Measurements from ENCODE around the gene CACFD1. TPM values are rescaled to one million over a fixed set of nuclear protein-coding genes. Genes with fewer than 3 reads are reported as not detected.

CACFD1 gene
- total RNA-seq = 6.5 and 15.2 TPM in 2 replicates

DNA sequence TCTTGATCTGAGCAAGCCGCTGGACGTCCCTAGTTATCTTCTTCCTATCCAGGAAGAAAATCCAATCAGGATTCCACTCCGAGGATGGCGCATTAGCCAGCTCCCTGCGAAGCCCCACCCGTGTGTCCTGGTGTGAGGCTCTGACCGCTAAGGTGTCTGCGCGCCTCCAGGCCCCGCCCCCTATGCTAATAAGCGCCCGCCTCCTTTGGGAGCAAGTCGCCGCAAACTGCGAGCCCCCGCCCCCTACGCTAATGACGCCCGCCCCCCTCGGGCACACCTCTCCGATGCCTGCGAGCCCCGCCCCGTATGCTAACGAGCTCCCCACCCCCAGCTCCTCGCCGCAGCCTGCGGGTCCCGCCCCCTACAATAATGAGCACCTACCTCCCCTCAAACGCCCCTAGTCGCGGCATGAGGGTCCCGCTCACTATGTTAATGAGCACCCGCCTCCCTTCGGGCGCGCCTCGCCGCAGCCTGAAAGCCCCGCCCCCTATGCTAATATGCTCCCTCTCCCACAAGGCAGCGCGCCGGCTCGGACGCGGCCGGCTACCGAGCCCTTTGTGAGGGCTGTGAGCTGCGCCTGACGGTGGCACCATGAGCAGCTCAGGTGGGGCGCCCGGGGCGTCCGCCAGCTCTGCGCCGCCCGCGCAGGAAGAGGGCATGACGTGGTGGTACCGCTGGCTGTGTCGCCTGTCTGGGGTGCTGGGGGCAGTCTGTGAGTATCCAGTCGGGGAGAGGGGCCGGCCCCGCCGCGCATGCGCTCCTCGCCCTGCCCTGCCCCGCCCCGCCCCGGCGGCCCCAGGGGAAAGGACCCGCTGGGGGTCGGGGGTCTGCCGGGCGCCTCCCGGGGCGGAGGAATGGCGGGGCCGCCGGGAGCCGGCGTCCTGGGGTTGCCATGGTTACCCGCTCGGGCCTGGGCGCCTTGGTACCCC is at the start of gene CACFD1:
Gene CACFD1, plus strand, starts transcription at position 503 of the 929 bp plus-strand sequence. Its CDS starts 89 bp downstream, at position 592.
- DNase-seq (ENCODE audit: low read depth in 2 of 2) = peak; percentile 76 to 96

DNA sequence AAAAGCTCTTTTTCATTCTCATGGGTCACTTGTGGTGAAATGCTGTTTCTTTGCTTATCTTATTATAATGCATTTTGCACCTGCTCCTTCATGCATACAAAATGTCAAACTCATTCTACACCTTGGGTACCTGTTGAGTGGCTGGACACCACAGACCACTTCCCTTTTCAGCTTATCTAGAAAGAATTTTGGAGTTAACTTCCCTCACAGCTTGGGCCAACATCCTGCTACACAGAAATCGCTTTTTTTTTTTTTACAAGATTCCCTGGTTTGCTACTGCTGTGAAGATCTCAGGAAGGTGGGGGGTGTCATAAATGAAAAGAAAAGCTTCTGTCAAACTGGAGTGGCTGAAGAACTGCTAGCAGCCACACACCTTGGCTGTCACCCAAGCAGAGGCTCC is 44.6 kb upstream of the CACFD1 start:
- no peak for DNase-seq (ENCODE audit: low read depth in 2 of 2)

DNA sequence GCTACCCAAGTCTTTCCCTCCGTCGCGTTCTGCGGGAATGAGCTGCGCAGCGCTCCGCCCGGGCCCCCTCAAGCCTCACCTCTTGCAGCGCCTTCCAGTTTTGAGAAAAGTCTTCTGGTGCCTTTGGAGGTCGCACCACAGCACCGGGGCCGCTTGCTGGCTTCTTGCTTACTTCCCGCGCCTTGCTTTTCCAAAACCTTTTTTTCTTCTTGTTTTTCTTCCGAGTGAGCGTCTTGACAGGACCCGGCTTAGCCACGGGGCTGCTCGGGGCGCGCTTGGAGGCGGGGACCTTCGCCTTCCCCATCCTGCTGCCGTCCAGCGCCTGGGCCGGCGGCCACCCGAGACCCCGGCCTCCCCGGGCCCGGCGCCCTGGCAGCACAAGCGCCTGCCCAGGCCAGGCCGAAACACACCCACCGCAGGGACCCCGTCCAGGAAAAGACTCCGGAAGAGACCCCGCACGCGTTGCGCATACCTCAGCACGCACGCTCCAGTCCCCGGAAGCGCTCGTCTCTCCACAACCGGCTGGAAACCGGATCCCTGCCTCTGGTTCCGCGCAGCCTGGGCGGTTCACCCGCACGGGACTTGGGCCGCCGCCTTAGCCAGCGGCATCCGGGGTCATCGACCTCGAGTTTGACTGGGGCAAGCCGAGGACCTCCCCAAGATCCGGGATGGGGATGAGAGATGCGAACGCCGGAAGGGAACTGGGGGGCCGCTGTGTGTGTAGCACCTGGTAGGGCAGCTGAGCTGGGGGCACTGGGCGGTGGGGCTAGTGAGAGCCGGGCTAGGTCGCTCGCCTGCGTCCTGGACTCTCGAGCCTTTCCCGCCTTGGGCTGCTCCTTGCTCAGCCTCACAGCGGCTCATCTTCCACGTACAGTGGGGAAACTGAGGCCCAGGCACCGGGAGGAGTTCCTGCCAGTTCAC is 42.0 kb upstream of the CACFD1 start, which contains the start of gene REXO4:
Gene REXO4, minus strand, starts transcription at position 470 of the 921 bp plus-strand sequence. Its CDS starts 166 bp downstream, at position 304.
- DNase-seq (ENCODE audit: low read depth in 2 of 2) = peak; percentile 63 to 84

DNA sequence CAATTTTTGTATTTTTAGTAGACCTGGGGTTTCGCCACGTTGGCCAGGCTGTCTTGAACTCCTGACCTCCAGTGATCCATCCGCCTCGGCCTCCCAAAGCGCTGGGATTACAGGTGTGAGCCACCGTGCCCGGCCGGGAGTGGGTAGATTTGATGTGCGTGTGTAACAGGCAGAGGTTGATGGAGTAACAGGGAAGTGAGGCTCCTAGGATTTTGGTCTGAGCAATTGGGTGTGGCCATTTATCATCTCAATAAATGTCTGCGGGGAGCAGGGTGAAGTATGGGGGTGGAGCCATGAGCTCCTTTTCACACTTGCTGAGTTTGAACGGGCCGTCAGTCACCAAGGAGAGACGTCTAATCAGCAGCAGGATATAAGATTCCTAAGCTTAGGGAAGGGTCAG is 40.8 kb upstream of the CACFD1 start:
- DNase-seq (ENCODE audit: low read depth in 2 of 2) = no peak

DNA sequence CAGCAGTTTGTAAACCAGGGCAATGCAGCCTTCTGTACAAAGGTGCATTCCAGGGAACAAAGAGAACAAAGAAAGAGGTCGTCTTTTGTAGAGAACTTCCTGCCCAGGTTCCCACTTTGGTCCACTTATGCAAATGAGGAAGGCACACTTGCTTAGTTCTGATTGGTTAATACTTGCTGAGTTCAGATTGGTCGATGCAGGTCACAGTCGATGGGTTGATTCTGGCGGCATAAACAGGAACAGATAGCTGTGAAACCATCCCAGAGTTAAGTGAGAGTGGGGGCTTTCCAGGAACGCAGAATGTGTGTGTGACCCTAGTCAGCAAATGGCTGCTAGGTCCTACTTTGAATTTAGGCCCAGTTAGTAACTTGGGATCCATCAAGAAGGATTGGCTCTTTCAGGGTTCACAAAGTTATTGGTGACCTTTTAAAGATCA is 39.4 kb upstream of the CACFD1 start:
- no peak for DNase-seq (ENCODE audit: low read depth in 2 of 2)

DNA sequence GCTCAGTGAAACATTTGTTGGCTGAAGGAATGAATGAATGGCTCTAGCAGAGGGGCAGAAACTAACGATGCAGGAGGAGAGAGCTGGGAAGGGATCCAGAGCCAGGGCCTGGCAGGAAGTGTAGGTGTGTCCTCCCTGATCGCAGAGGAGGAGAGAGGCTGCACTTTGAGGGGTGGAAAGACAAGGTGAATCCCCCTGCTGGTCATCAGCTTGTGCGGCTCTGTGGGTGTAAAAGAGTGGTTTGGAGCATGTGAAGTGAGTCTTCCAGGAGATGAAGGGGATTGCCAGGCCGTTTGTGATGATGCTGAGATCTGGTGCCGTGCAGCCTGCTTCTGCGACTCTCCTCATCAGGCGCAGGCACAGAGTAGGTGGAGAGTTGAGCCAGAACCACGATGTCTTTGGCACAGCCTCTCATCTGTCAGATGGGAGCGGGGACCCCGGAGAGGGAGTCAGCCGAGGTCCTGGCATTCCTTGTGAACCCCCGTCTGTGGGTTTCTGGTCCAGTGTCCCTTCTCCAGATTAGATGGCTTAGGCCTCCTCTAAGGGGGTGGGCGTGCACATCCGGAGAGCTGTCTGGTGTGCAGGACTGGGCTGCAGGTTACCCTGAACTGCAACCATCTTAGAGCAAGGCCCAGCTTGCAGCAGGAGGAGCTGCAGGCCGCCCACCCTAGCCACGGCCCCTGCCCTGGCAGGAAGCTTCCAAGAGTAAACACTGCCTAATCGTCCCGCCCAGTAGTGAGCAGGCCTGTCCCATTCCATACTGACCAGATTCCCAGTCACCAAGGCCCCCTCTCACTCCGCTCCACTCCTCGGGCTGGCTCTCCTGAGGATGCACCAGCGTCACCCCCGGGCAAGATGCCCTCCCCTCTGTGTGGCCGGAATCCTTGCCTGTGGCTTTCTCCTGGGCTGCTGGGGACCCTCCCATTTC is 37.9 kb upstream of the CACFD1 start, which contains the start of gene ADAMTS13:
Gene ADAMTS13, plus strand, starts transcription at position 753 of the 928 bp plus-strand sequence. Its CDS starts 77 bp downstream, at position 830.
- DNase-seq (ENCODE audit: low read depth in 2 of 2) = no peak

DNA sequence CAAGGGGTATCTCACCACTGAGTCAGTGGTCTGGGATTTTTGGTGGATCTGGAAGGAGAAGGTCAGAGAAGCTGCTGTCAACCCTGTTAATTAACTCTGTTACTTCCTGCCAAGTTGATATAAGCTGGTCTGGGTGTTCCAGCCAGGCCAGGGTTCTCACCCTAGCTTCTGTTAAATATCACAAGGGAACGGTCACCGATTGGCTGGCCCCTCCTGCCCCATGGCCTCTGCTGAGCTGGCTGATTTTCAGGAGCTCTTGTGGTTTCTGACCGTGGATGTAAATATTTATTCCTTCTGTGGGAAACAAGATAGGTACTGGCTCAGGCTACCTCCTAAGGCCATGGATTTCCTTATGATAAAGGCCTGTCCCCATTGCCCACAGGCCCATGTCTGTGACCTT is 36.6 kb upstream of the CACFD1 start:
- DNase-seq (ENCODE audit: low read depth in 2 of 2) = no peak

DNA sequence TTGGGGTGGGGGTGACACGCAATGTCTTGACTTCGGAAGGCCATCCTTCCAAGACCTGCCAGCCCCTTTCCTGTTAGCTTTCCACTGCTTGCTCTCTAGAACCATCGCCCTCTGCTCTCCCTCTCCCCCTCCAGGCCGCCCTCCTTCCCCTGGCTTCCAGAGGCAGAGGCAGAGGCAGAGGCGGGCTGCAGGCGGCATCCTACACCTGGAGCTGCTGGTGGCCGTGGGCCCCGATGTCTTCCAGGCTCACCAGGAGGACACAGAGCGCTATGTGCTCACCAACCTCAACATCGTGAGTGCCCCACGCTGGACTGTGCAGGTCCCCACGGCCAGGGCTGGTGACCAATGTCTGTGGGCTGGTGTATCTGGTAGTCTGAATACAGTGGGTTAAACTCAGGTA is 35.6 kb upstream of the CACFD1 start:
- DNase-seq (ENCODE audit: low read depth in 2 of 2) = no peak

DNA sequence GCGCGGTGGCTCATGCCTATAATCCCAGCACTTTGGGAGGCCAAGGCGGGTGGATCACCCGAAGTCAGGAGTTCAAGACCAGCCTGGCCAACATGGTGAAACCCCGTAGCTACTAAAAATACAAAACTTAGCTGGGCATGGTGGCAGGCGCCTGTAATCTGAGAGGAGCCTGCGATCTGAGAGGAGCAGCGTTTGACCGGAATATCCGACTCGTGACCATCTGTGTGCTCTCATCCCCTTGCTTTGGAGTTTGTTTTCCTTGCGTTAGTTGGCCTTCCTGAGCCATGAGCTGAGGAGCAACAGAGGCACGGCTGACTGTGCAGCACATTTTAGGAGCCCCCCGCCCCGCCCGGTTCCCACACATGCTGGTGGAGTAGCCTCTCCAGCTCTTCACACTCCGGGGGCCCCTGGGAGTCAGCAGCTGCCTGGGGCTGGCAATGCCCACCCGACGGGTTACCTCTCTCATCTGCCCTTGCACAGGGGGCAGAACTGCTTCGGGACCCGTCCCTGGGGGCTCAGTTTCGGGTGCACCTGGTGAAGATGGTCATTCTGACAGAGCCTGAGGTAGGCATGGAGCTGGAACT is 34.6 kb upstream of the CACFD1 start:
- no peak for DNase-seq (ENCODE audit: low read depth in 2 of 2)

DNA sequence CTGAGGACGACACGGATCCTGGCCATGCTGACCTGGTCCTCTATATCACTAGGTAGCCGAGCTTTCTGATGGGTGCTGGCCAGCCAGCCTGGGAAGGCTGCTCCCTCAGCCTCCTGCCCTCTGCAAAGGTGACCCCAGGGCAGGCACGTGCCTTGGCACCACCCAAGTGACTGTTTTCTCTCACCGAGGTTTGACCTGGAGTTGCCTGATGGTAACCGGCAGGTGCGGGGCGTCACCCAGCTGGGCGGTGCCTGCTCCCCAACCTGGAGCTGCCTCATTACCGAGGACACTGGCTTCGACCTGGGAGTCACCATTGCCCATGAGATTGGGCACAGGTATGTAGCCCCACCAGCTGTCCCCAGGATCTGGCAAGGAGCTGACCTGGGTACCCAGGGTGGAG is 33.8 kb upstream of the CACFD1 start:
- DNase-seq (ENCODE audit: low read depth in 2 of 2) = no peak

DNA sequence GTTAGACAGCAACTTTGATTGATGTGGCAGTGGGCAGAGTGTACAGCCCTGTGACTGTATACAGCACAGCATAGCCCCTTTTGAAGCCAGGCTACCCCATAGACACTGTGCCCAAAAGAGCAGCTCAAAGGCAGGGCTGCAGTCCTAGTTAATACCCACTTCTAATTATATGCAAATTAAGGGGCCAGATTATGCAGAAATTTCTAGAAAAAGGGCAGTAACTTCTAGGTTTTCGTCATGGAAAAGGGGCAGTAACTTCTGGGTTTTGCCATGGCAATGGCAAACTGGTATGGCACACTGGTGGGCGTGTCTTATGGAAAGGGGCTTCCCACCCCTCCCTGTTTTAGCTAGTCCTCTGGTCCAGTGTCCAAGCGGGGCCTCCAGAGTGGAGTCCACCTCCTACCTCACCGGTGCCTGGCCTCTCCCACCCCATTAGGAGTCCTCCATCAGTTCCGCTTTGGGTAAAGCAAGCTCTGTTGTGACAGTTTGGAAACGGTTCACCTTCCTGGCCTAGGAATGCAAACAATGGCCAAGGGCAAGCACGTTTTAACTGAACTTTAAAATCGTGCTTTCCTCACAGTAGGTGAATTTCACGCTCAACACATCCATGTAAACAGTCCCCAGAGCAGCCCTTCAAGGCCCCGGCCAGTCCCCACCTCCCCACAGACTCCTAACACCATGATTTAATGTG is 32.0 kb upstream of the CACFD1 start:
- no peak for DNase-seq (ENCODE audit: low read depth in 2 of 2)

DNA sequence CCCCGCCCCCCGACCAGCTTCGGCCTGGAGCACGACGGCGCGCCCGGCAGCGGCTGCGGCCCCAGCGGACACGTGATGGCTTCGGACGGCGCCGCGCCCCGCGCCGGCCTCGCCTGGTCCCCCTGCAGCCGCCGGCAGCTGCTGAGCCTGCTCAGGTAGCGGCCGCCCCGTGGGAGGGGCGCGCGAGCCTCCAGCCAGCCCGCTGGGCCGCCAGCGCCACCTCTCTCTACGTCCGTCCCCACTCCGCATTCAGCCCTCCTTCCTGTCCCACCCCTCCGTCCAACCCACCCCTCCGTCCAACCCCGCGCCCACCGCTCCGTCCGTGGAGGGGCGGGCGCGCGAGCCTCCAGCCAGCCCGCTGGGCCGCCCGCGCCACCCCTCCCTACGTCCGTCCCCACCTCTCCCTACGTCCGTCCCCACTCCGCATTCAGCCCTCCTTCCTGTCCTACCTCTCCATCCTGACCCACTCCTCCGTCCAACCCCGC is 31.1 kb upstream of the CACFD1 start:
- DNase-seq (ENCODE audit: low read depth in 2 of 2) = peak in 1 of 2 donors; percentile 22

DNA sequence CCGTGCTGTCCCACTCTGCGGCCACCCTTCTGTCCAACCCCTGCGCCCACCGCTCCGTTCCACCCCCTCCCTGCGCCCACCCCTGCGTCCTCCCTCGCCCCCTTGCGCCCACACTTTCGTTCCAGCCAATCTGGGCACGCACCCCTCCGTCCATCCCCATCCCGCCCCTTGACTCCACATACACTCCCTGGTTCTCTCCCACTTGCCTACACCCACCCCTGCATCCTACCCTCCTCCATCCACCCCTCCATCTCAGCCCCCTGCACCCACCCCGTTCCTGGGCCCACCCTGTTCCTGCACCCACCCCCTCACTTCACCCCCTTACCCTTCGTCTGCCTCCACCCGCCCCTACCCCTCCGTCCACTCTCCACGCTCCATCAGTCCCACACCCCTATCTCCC is 30.6 kb upstream of the CACFD1 start:
- no peak for DNase-seq (ENCODE audit: low read depth in 2 of 2)

DNA sequence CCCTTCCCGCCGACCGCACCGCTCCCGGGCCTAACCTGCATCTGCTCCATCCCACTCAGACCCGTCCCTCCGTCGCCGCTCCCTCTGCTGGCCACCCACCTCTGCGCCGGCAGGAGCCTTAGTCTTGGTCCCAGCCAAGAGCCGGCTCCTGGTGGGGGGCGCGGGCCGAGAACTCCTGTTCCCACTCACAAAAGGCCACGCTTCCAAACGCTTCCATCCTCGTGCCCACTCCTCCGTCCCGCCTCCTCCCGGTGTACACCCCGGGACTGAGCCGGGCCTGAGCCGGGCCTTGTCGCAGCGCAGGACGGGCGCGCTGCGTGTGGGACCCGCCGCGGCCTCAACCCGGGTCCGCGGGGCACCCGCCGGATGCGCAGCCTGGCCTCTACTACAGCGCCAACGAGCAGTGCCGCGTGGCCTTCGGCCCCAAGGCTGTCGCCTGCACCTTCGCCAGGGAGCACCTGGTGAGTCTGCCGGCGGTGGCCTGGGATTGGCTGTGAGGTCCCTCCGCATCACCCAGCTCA is 30.1 kb upstream of the CACFD1 start:
- DNase-seq (ENCODE audit: low read depth in 2 of 2) = peak; percentile 12 to 39

DNA sequence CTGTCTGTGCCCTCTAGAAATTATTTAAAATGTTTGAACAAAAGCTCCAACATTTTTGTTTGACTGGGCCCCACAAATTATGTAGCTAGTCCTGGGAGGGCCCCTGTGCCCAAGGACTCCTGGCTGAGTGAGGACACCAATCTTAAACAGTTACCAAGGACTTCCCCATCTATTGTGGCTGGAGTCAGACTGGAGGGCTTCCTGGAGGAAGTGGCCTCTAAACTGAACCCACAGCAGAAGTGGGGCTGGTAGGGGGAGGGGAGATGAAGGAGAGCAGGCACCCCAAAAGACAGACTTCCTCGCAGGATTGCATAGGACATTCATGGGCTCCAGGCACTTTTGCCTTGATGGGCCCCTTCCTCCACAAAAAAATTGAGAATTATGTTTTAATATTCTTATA is 29.5 kb upstream of the CACFD1 start:
- DNase-seq (ENCODE audit: low read depth in 2 of 2) = no peak

DNA sequence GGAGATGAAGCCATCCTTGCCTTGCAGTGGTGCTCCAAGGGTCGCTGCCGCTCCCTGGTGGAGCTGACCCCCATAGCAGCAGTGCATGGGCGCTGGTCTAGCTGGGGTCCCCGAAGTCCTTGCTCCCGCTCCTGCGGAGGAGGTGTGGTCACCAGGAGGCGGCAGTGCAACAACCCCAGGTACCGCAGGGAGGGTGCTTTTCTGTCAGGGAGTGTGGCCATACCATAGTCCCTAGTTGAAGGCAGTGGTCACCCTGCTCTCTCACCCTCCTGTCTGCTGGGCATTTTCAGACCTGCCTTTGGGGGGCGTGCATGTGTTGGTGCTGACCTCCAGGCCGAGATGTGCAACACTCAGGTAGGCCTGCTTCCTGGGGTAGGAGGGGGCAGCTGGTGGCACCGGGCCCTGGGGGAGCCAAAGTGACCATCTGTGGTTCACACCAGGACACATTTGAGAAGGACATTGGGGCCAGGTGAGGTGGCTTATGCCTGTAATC is 26.4 kb upstream of the CACFD1 start:
- DNase-seq (ENCODE audit: low read depth in 2 of 2) = no peak

DNA sequence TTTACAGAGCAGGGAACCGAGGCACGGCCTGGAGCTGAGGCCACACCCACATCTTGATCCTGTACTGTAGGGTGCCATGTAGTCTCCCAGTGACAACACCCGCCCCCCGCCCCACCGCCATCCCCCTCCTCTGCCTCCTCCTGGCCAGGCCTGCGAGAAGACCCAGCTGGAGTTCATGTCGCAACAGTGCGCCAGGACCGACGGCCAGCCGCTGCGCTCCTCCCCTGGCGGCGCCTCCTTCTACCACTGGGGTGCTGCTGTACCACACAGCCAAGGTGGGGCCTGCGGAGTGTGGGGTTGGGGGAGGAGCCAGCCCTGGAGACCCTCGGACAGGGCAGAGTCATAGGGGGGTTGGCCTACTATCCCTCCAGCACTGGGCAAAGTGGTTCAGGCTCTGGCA is 23.1 kb upstream of the CACFD1 start:
- DNase-seq (ENCODE audit: low read depth in 2 of 2) = no peak

DNA sequence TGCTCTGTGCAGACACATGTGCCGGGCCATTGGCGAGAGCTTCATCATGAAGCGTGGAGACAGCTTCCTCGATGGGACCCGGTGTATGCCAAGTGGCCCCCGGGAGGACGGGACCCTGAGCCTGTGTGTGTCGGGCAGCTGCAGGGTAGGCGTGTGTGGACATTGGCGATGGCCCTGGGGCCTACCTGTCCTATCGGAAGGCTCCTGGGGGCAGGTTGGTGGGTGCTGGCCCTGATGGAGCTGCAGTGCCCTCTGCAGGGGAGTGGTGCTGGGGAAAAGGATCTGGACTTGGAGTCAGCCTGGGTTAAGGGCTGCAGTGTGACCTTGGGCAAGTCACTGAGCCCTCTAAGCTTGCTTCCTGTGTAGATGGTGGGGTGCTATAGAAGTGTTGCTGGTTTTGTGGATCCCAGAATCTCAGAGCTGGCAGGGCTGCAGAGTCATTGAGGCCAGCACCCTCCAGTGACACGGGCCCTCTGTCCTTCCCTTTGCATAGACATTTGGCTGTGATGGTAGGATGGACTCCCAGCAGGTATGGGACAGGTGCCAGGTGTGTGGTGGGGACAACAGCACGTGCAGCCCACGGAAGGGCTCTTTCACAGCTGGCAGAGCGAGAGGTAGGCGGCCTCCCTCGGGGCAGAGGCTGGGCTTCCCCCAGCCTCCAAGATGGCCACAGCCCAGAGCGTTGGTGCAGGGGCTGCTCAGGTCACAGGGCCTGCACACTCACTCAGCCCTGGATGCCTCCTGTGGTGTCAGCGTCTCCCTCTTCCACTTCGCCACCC is 21.8 kb upstream of the CACFD1 start:
- DNase-seq (ENCODE audit: low read depth in 2 of 2) = no peak

All from dermis microvascular lymphatic vessel endothelial cell (primary cell).